ENCODE data around the gene HDAC2. TPM values are rescaled to one million over a fixed set of nuclear protein-coding genes. Genes with fewer than 3 reads are reported as not detected.
A peak's percentile ranks its signal among the peaks of the same experiment; 100 is the strongest.
"Not testable (repeated sequence)": the region's sequence is repeated elsewhere in the genome, so short reads cannot be mapped to it uniquely, and the experiment has no call there.

The HDAC2 gene
- 94.7 and 100 TPM in 2 replicates for total RNA-seq

- DNase-seq (ENCODE audit: low read depth, low spot score), result peak; percentile 26
Observed at GRCh38 chr6:113970805-113971676, at the start of gene HDAC2. Gene HDAC2 (minus strand): TSS chr6:113971148. CDS start chr6:113970908, 240 bp downstream.

GRCh38 chr6:114020196-114020595 is 49.2 kb upstream of the HDAC2 start:
- no peak for DNase-seq (ENCODE audit: low read depth, low spot score)

GRCh38 chr6:114017146-114017545 is 46.2 kb upstream of the HDAC2 start:
- not testable (repeated sequence) for DNase-seq (ENCODE audit: low read depth, low spot score)

DNA sequence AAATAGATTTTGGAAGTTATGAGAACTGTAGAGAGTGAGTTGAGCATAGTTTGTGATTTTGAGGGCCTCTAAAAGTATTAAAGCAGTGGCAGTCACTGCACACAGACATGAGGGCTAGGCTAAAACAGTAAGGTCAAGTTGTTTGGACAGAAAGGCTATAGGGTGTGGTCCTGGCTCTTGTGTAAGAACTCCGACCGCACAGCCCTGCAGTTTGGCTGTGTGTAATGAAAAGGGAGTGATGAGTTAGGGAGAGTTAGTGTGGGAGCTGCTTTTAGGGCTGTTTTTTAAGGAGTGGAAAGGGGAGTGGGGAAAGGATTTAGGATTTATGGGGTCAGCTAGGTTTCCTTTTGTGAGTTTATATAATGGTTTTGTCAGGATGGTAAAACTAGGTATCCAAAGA is 43.2 kb upstream of the HDAC2 start:
- not testable (repeated sequence) for DNase-seq (ENCODE audit: low read depth, low spot score)

DNA sequence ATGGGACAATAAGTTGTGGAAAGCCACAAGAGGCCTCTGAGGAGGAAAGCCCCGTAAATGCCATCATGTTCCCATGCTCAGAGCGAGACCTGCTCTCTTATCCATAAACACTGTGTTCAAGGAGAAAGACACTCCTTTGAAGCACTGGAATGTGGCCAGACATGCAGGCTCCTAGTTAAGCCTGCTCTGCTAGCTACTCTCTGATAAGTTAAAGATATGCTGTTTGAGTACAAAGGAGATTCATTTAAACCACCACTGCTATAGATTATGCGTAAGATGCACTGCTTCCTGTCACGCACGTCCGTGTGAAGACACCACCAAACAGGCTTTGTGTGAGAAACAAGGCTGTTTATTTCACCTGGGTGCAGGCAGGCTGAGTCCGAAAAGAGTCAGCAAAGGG is 40.5 kb upstream of the HDAC2 start:
- DNase-seq (ENCODE audit: low read depth, low spot score), result not testable (repeated sequence)

DNA sequence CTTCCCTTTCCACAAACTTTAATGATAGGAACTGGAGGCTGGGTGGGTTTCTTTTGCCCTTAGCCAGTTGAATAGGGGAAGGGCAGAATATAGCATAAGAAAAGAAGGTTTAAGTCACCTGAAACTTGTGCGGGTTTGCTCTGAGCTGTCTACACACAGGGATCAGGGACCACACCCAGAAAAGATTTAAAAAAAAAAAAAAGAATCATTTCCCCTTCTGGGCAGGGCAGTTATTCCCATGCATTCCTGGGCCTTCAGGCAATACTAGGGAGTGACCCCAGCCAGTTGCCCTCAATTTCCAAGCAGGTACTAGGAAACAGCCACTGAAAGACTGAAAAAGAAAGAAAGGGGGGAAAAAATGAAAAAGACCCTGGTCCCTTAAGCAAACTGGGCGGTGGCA is 39.6 kb upstream of the HDAC2 start:
- no peak for DNase-seq (ENCODE audit: low read depth, low spot score)

- no peak for DNase-seq (ENCODE audit: low read depth, low spot score)
Observed at GRCh38 chr6:114009192-114009591, 38.2 kb upstream of the HDAC2 start.

- DNase-seq (ENCODE audit: low read depth, low spot score), result no peak
Observed at GRCh38 chr6:114008331-114008730, 37.4 kb upstream of the HDAC2 start.

GRCh38 chr6:114007516-114007915 is 36.6 kb upstream of the HDAC2 start:
- DNase-seq (ENCODE audit: low read depth, low spot score), result no peak

DNA sequence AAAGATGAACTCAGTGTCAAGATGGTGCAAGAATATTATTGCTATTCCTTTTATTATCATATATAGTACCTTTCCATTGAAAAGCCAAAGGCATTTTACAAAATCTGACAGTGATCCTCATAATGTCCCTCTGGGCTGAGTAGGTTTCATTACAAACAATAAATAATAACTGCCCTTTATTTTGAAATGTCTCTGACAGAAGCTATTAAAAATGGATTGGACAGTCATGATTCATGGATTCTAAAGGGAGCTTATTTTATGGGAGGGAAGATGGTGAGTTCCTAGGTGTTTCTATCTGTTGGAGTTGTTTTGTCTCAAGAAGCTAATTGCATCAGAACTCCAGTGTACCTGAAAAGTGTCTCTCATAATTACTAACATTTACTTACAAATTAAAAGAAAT is 30.4 kb upstream of the HDAC2 start:
- no peak for DNase-seq (ENCODE audit: low read depth, low spot score)

GRCh38 chr6:114000069-114000468 is 29.1 kb upstream of the HDAC2 start:
- DNase-seq (ENCODE audit: low read depth, low spot score), result no peak

DNA sequence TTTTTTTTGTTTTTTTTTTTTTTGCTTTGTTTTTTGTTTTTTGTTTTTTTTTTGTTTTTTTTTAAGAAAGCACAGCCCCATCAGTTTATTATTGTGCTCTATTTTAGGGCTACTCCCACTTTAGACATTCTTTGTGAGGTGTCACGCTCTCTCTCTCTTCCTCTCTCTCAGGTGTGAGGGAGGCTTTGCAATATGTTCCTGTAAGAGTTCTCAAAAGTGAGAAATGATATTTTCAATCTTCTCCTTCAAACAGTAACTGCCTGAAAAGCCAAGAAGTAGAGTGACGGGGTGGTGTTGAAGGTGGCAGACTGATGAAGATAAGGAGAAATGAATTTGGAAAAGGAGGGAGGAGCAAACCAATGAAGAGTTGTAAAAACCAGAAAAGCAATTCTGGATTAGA is 28.3 kb upstream of the HDAC2 start:
- DNase-seq (ENCODE audit: low read depth, low spot score), result no peak

- DNase-seq (ENCODE audit: low read depth, low spot score), result no peak
Observed at GRCh38 chr6:113998811-113999210, 27.9 kb upstream of the HDAC2 start.

- peak; percentile 44 for DNase-seq (ENCODE audit: low read depth, low spot score)
Observed at GRCh38 chr6:113997116-113997515, 26.2 kb upstream of the HDAC2 start.

GRCh38 chr6:113995634-113996033 is 24.7 kb upstream of the HDAC2 start:
- peak; percentile 78 for DNase-seq (ENCODE audit: low read depth, low spot score)

- peak; percentile 83 for DNase-seq (ENCODE audit: low read depth, low spot score)
Observed at GRCh38 chr6:113994934-113995342, 24.0 kb upstream of the HDAC2 start.

DNA sequence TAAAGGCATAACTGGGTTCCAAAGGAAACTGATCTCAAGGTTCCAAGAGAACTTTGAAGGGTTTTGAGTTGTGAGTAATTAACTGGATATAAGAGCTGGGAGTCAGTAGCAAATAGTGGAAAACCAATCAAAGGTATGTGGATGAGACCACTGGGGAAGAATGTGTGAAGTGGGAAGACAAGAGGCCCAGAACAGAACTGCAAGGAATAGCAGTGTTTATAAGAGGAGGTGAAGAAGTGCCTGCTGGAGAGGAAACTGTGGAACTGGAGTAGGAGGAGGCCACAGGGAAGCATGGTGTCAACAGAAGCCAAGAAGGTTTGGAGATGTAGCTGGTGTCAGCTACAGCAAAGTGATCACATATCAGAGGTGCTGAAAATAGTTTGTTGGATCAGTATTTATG is 18.7 kb upstream of the HDAC2 start:
- no peak for DNase-seq (ENCODE audit: low read depth, low spot score)

DNA sequence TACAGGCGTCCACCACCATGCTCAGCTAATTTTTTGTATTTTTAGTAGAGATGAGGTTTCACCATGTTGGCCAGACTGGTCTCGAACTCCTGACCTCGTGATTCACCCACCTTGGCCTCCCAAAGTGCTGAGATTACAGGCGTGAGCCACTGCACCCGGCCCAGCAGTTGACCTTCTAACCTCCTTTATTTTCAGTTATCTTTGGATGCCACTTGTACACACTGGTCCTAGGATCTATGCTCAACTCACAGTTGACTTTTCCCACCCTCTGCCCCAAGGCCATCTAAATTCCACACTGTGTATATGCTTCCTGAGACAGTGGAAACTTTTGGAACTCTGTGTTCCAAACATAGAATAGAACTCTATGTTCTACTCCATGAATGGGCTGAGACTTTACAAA is 11.7 kb upstream of the HDAC2 start:
- DNase-seq (ENCODE audit: low read depth, low spot score), result not testable (repeated sequence)

DNA sequence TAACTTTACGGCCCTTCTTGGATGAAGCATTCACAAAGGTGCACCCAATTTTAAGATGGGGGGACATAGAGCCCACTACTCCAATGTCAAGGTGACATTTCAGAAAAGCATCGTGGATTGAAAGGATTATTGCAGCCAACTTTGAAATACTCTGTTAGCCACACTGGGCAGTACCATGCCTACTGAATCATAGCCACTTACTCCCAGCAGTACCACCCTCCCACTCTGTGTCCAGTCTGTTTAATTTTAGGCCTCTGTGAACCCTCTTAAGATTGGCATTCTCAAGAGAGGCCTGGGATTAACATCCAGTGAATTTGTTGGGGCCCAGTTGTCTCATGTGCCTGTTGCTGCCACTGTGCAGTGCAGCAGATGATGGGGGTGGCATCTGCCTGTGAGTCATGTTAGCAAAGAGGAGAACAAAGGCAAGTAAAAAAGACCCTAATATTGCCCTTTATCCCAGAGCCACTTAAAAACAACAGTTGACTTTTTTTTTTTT is 11.2 kb upstream of the HDAC2 start:
- DNase-seq (ENCODE audit: low read depth, low spot score), result no peak

DNA sequence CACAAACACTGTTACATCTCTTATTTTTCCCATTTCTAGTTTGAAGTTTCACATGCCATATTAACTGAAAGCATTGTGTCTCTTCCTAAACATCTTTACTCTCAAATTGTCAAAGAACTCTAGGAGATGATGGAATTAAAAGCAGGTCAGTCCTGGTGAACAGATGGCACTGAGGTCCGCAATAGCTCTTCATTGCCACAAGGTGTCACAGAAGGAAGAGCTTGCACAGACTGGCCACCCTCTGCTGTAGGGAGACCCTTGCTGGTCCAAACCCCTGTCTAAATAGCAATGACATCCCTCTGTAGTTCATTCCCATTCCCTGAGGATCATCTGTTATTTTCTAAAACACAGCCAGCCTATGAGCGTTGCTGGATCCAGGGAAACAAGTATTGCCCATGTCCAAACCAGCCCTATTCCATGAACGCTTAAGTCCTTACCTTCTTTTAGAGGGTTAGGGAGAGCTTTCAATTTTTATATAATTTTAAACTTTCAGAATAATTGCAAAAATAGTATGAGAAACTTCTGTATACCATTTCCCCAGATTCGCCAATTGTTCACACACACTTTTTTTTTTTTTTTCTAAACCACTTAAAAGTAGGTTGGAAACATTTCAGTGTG is 10.1 kb upstream of the HDAC2 start:
- no peak for DNase-seq (ENCODE audit: low read depth, low spot score)

GRCh38 chr6:113979937-113980336 is 9.0 kb upstream of the HDAC2 start:
- DNase-seq (ENCODE audit: low read depth, low spot score), result no peak

DNA sequence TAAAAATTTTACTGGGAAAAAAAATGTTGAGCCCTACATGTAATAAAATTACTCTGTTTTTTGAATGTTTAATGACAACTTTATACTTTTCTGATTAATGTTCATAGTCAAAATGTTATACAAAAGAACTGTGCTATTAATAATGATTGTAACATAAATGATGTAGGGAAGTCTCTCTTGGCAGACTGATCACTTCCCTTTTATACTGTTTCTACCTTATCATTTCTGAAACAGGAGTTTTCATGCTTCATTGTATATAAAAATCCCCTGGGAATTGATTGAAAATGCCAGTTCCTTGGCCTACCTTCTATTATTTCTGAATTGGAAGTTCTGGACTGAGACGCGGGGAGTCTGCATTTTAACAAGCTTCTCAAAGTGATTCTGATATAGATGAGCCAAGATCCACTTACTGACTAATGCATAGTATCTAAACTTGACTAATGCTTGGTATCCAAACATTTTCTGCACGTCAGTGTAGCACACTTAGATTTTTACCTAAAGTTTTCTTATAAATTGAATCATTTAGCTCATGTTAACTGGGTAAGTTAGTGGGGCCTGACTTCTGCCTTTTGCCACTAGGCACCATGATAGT is 7.2 kb upstream of the HDAC2 start:
- no peak for DNase-seq (ENCODE audit: low read depth, low spot score)

Data from pulmonary artery endothelial cell (primary cell).